ENCODE measurements around the gene LRRC4C. TPM values are rescaled to one million over a fixed set of nuclear protein-coding genes. Genes with fewer than 3 reads are reported as not detected.

The LRRC4C gene
- total RNA-seq, 1 experiment from 2014 or later, result 0.13 TPM

- Histone ChIP-seq H4K5ac (ENCODE audit: insufficient read length, low read depth, low read length) (no peak overlapping the region), H3K9me3 (ENCODE audit: control insufficient read depth, low read depth, low read length) (no peaks in the 10 kb centered on the region), H3K4ac (ENCODE audit: low read depth, low read length) (no peak overlapping the region), H2AK5ac (ENCODE audit: insufficient read length, low read length) (no peak overlapping the region), H3K23me2 (ENCODE audit: insufficient read length, low read depth, low read length, poor library complexity, severe bottlenecking) (no peaks in the 10 kb centered on the region), H2BK120ac (ENCODE audit: low read depth, low read length, poor library complexity, severe bottlenecking) (no peak overlapping the region), H3K4me1 (ENCODE audit: insufficient read depth, low read length) (no peaks in the 10 kb centered on the region), H3K27me3 (ENCODE audit: insufficient read depth, low read length) (no peaks in the 10 kb centered on the region), H2BK5ac (ENCODE audit: insufficient read length, low read length) (no peak overlapping the region), H3K9ac (ENCODE audit: extremely low read depth, insufficient read length, low read length) (no peak overlapping the region), H3K4me2 (ENCODE audit: insufficient read depth, insufficient read length, low read length) (no peak overlapping the region), H3T11ph (ENCODE audit: low read length) (no peak overlapping the region), H2AFZ (ENCODE audit: low read length) (no peak overlapping the region), H2BK20ac (ENCODE audit: low read depth, low read length, poor library complexity, severe bottlenecking) (no peak overlapping the region), H2BK12ac (ENCODE audit: insufficient read length, low read depth, low read length) (no peak overlapping the region), H2BK15ac (ENCODE audit: low read depth, low read length) (no peak overlapping the region), H3K23ac (ENCODE audit: insufficient read length, low read depth, low read length) (no peak overlapping the region), H3K14ac (ENCODE audit: insufficient read depth, low read length) (no peak overlapping the region), H4K91ac (ENCODE audit: insufficient read length, low read depth, low read length) (no peak overlapping the region), H3K27ac (ENCODE audit: insufficient read length, low read depth, low read length) (no peak overlapping the region), H4K8ac (replicated peaks; ENCODE audit: insufficient read length, low read depth, low read length) (no peak overlapping the region), H3K18ac (ENCODE audit: insufficient read length, low read depth, low read length) (no peak overlapping the region), H3K79me2 (ENCODE audit: insufficient read depth, low read length) (no peaks in the 10 kb centered on the region), H3K56ac (ENCODE audit: insufficient read length, low read depth, low read length) (no peak overlapping the region), H3K79me1 (ENCODE audit: insufficient read depth, low read depth, low read length, poor library complexity, severe bottlenecking) (no peaks in the 10 kb centered on the region), H4K20me1 (ENCODE audit: control insufficient read depth, insufficient read depth, insufficient read length) (no peaks in the 10 kb centered on the region)
- Mint-ChIP-seq H3K27ac (peak overlapping the region in 1 of 3 experiments; percentile 86; a peak in 1 of 7 replicates), H3K9me3 (peaks cover 4 to 6% of the 10 kb centered on the region in 2 experiments; a peak in 4 of 5 replicates), H3K4me3 (no peak overlapping the region; a peak in 1 of 5 replicates), H3K27me3 (ENCODE audit: low read depth) (no peaks in the 10 kb centered on the region), H3K4me1 (peaks cover 12 to 13% of the 10 kb centered on the region in 2 experiments), H3K36me3 (ENCODE audit: insufficient read depth in 1 of 3, low read depth in 3 of 3) (peaks cover 0 to 9% (median 0%) of the 10 kb centered on the region in 3 experiments; a peak in 3 of 7 replicates)
- peak; percentile 41 for DNase-seq
- no peak for TF ChIP-seq CTCF (conservative IDR thresholded peaks at IDR 0.05)
- no CpG with 5 or more reads among the region's 5 CpGs for WGBS (ENCODE audit: extremely low coverage, insufficient read length, low lambda C conversion rate)
Measured at GRCh38 chr11:40100162-40100553, 1359.3 kb downstream of the LRRC4C start.

Data from H9 (cell line).